GM18519 (cell line): ENCODE results near the gene CNIH3.

Experiments used
- ATAC-seq: cut with Tn5 transposase; IDR thresholded peaks from one replicate; pipeline ENCODE4 v1.9.1; 2021; ENCODE audit warnings: mild to moderate bottlenecking, moderate library complexity; ENCODE audit not compliant: unreplicated experiment, low FRiP score

Gene CNIH3

DNA sequence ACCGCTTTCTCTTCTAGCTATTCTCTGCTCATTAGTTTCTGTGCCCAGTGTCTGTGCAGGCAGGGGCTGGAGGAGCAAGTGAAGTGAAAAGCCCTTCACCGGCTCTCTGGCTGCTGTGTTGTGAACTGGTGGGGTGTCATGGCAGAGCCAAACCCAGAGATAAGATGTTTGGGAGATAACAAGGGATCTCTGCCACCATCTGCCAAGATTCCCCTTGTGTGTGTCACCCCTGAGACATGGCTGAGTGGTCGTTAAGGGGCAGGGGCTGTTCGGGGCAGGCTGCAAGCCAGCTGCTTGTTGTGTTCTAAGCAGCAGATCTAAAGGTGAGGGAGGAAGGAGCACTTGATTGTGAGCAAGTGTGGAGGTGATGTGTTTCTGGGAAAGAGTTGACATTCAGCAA, 24.5 kb downstream of the CNIH3 start:
- no peak for ATAC-seq

DNA sequence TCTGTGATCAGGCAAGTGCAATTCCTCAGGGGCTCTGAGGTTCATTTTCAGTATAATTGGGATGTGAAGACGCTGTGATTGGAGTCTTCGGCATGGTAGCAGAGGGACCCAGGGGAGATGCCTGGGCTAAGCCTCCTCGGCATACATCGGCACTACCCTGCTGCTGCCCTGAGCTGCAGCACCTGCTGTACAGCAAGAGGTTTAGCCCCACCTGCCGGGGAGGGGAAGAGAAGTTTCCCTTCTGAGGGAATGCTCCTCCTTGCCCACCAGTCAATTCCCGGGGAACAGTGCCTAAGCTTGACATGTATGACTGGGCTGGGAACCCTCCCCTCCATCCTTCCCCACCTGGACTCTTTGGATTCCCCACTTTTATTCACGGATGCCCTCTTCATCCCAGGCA, 24.9 kb downstream of the CNIH3 start:
- ATAC-seq = no peak

DNA sequence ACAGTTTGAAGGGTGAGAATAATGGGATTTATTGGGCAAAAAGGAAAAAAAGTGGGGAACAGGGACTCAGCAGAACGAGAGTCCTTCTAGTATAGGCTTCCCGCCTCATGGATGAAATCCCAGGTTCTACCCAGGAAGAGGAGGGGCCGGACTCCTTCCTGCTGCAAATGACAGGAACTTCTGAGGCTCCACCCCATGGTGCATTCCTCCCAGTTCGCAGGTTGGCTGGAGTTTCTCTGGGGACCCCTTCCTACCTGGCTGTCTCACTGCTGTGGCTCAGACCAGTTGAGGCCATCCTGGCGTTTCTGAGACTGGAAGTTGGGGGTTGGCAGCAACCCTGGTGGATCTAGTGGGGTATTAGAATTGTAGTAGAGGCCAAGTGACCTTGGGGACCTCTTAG, 27.5 kb downstream of the CNIH3 start:
- no peak for ATAC-seq

DNA sequence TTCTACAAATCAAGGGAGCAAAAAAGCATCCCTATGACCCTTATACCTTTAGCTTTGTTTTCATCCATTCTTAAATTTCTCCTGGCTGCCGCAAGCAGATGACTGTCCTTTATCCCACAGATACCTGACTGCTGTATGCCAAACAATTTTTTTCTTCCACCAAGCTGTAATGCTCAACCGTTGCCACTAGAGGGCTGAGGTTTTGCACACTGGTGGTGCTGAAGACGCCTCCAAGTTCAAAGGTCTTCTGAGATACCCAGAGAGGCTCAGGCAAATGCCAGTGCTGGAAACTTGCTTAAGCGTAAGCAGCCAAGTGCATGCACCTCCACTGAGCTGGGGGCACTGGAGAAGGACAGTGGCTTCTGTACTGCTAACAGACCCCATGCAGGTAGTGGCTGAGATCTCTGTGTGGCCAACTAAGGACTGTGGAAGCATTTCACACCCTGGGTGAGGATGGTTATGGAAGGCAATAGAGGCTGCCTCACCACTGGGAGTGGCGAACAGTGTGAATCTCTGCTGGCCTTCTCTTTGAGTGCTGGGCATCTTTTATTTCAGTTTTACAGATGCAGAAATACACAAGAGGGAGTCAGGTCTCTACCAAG, 28.5 kb downstream of the CNIH3 start:
- ATAC-seq = peak; percentile 58

DNA sequence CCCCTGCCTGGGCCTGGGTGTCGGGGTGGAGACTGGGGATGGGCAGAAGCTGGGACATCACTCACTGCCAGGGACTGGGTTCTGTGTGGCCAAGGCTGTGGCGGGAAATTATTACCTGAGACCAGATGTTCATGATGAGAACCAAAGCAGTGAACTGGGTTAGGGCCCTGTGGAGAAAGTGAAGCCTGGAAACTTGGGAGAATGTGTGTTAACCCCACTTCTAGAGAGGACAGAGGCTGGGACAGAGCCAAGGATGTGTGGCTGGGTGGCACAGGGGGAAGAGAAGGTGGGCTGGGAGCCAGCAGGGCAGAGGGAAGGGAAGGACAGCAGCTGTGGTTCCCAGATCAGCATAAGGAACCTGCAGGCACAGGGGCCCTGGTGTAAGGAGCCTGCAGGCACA, 31.3 kb downstream of the CNIH3 start:
- no peak for ATAC-seq

DNA sequence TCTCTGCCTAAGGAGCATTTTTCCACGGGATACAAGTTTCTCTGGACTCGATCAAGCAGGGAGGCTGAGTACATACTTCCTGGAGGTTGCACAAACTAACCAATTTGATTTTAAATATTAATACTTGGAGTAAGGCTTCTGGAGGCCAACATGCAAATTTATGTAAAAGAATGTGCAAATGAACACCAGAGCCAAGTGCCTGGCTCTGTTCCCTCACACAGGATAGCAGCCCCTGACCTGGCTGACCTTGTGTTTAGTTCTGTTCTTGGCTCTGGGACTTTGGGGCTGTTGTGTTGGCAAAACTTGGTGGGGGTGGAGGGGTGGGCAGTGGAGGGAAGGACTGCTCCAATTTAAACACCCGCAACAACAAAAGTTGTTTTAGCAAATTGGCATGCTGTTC, 34.2 kb downstream of the CNIH3 start:
- ATAC-seq = no peak

DNA sequence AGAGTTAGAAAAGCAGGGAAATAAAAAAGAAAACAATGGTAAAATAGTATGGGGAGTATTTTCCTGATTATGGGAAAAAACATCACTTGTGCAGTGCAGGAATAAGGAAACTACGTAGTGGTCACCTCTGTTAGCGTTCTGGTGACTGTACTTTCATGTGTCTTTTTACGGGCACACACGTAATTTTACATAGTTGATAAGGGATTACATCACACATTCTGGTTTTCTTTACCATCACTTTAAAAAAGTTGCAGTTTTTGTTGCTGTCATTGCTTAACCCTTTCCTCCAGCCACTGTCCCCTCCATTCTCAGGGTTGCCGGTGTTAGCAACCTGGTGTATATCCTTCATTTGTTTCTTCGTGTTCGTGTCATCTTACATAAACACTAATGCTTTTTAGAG, 35.1 kb downstream of the CNIH3 start:
- ATAC-seq = no peak

DNA sequence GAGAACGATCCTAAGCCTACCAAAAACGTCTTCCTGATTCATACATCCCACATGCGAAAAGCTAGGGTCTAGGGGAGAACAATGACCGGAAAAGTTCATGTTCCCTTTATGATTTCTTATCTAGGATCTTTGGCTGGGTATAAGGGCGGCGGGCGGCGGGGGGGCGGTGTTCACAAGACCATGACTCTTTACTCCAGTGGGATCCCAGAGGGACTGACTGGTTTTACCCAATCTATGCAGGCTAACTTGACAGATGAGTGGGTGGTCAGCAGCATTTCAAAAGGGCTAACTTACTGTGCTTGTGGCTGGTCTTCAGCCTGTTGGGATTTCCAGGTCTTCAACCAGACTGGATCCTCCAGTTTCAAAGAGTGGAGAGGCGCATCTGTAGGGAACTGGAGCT, 40.3 kb downstream of the CNIH3 start:
- no peak for ATAC-seq

DNA sequence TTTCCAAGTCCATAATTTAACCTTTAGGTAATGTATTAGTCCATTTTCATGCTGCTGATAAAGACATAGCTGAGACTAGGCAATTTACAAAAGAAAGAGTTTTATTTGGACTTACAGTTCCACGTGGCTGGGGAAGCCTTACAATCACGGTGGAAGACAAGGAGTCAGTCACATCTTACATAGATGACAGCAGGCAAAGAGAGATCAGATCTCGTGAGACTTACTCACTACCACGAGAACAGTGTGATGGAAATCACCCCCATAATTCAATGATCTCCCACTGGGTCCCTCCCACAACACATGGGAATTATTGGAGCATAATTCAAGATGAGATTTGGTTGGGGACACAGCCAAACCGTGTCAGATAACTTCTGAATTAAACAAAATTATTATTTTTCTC, 44.0 kb downstream of the CNIH3 start:
- ATAC-seq = no peak

DNA sequence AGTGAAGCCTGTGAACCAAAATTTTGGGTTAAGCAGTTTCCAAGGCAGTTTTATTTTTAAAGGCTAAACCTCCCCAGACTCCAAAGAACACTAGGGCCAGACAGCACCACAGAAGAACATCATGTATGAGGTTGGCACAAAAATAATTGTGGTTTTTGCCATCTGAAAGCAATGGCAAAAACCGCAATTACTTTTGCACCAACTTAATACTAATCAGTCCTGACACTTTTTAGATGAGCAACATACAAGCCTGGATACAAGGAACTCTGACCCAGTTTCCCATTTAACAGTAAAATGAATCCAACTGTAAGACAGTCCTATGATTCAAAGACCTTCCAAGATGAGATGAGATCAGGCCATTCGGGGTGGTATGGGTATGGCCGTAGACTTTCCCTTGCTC, 46.8 kb downstream of the CNIH3 start:
- no peak for ATAC-seq

DNA sequence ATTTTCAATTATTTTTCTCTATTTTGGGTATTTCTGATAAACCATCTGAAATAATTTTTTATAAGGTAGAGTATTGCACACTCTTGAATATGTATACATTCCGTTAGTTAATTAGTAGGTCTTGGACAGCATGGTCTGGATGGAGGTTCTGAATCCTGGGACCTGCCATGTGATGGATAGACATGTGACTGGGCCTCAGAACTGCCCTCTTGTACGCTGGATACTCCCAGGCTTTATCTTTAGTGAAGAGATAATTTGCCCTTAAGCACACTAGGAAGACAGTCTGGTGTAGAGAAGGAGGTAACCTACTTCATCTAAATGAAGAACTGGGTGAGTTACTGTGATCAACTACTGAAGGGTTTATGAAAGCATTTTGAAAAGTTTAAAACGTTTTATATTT, 48.9 kb downstream of the CNIH3 start:
- no peak for ATAC-seq

DNA sequence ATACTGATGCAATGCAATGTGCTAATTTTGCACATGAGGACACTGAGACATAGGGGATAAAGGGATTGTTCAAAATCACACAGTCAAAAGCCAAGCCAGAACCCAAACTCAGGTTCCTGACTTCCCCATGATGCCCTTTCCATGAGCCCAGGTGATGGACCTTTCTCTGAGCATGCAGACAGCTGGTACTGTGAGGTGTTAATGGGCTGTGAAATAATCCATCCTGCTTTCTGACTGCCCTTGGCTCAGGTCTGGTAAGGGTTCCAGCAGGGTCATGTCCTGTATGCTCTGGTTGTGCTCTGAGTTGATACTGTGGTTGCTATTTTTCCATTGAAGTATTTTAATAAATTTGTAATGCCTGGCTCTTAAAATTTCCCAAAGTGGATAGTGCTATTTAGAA, 50.0 kb downstream of the CNIH3 start:
- no peak for ATAC-seq

DNA sequence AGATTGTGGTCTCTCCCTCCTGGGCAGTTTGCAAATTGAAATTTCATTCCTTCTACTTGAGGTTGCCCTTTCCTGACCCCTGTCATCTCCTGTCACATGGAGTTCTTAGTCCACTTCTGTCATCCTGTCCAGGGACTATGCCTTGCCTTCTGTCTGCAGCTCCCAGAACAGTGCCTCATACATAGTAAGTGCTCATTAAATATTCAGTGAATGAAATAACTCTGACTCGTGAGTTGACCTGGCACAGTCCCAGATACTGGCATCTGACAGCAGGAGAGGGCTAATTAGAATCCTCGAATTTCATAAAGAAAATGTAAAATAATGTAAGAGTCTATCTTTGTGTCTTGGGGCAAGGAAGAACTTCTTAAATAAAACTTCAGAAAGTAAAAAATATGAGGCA, 50.8 kb downstream of the CNIH3 start:
- ATAC-seq = no peak

DNA sequence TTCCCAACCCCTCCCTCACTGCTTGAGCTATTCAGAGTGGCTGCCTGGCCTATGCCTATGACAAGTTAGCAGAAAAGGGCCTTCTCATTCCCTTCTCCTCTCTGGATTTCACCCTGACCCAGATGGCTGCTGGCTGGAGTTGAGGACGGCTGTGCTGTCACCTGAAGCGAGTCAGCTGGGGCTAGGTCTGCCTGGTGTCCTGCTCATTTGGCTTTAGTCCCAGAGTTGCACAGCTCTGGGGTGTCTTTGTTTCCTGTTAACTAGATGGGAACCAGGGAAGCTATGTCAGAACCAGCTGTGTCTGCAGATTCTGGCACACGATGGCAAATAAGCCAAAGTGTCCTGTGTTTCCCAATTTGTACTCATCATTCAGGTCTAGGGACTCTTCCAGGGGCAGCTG, 52.9 kb downstream of the CNIH3 start:
- no peak for ATAC-seq

DNA sequence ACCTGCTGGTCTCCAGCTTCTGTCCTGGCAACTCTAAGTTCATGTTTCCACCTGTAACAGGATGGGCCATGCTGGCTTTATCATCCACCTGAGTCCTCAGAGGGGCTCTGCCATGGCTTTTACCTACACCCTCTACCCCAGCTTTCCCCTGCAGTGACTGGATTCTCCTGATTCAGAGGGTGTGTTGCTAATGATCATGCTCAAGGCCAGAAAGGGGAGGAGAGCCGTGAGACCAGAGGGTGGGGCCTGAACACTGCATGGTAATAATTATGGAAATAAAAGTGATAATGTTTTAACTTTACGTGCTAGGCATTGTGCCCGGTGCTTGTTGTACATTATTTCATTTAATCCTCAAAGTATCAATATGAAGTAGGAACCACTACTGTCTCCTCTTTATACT, 53.3 kb downstream of the CNIH3 start:
- no peak for ATAC-seq

DNA sequence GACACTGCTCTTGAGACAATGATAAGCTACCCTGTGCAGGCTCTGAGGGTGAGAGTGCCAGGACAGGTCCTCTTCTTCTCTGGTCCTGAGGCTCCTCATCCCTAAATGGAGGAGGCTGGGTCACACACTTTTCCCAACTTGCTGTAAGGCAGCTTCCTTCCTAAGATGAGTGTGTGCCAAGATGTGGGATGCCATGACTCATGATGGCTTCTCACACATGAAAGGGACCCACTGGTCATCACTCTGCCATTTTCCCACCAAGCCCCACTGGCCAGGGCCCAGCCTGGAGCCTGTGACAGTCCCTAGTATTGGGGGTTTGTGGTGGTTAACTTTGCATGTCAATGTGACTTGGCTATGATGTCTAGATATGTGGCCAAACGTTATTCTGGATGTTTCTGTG, 54.4 kb downstream of the CNIH3 start:
- ATAC-seq = no peak

DNA sequence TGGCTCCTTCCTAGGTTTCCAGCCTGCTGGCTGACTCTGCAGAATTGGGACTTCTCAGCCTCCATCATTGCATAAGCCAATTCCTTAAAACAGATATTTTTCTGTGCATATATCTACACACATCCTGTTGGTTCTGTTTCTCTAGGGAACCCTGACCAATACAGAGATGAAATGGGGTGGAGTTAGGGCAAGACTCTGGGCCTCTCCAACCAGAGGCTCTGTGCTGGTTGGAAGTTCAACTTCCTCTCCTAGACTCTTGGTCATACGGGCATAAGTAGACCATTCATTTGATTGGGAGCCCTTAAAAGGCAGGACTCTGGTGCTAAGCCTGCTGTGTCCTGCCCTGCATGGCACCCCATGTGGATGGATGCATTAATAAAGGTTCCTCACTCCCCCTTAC, 55.0 kb downstream of the CNIH3 start:
- ATAC-seq = no peak

DNA sequence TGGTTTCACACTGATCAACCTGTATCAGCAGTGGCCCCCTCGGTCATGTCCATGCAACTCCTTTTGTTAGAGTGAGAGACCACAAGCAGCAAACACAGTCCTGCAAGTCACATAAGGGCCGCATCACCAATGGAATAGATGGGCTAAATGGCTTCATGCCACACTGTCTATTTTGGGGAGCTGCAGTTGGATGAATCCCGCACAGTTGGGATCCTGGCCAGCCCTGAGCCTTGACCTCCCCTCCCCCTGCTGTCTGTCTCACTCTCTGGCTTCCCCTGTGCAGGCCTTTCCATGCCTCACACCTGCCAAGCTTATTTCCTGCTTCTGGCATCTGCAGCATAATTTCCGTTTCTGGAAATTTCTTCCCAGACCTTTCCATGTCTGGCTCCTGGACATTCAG, 57.0 kb downstream of the CNIH3 start:
- no peak for ATAC-seq

DNA sequence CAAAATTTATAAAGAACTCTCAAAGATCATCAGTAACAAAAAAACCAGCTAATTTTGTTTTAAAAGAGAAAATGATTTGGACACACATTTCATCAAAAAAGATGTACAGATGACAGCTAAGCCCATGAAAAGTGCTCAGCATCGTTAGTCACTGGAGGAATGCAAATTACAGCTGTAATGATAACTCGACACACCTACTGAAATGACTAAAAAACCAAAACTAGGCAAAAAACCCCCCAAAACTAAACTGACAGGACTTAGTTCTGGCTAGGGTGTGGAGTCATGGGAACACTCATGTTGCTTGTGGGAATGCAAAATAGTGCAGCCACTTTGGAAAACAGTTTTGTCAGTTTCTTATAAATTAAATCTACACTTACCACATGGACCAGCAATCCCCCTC, 59.5 kb downstream of the CNIH3 start:
- ATAC-seq = peak; percentile 66

DNA sequence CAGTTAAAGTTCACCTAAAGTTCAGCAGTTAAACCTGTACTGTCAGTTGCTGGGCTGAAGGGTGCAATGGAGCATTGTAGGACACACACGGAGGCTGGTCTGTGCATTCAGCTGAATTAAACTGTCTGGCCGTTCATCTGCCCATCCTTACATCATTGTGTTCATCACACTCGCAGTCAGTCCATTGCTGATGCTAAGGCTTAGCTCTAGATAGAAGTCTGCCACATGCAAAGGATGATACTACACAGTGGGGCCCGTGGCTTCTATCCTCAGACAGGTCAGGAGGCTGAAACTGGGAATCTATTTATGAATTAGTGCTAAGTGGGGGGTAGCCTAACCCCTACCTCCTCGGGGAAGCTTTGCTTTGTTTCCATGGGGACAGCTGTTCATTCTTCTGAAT, 60.4 kb downstream of the CNIH3 start:
- ATAC-seq = no peak

DNA sequence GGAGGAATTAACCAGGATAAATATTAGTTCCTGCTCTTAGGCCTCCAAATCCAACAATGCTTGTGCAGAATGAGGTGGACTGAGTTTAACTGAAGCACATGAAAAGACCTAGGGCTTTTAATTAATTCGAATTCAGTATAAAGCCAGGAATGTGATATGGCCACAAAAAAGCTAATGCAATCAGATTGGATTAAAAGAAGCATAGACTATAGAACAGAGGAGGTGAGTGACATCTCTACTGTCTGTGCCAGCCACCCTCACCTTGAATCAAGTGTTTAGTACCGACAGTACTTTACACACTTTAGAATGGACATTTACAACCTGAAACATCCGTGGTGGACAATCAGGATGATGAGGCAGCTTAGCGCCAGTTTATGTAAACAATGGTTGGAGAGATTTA, 62.1 kb downstream of the CNIH3 start:
- ATAC-seq = no peak

DNA sequence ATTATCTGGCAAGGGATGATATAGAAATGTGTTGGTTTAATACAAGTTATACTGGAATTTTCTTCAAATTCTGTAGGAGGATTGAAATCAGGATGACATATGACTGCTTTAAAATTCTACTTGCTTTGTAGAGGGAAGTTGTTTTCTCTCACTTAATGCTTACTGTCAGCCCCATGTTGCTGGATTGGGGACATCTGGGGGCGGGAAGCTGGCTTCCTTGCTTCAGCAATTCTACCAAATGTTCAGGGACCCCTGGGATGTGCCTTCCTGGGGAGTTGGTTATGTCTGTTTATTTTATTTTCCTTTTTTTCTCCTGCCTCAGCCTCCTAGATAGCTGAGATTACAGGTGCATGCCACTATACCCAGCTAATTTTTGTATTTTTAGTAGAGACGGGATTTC, 63.5 kb downstream of the CNIH3 start:
- no peak for ATAC-seq

DNA sequence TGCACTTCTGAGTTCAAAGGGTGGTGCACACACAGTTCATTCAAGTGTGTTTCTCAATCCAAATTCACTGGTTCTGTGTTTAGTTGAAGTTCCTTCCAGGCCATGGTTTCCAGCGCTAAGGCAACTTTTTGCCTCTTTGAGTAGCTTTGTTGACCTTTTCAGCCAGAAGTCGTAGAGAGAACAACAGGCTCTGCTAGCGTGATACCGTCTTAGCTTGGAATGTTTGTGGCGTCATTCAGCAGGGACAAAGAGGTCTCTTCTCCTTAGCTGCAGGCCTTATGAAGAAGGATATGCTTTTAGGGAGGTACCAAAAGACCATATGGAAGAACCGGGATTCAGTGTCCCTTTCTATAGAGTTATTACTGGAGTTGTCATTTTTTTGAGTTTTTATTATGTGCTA, 65.7 kb downstream of the CNIH3 start:
- no peak for ATAC-seq
